ENCODE measurements around the gene NELFB.

GRCh38 chr9:137221506-137222111 is 33.5 kb upstream of the NELFB start:
- no peak for TF ChIP-seq KLF6 (CRISPR knock-in tag; IDR thresholded peaks at IDR 0.05; ENCODE audit: borderline replicate concordance)
- no peak for TF ChIP-seq RFX1 (IDR thresholded peaks at IDR 0.05)
- no peak for TF ChIP-seq SIRT6 (IDR thresholded peaks at IDR 0.05; ENCODE audit: low read depth, low read length)
- TF ChIP-seq, protein P1, sequence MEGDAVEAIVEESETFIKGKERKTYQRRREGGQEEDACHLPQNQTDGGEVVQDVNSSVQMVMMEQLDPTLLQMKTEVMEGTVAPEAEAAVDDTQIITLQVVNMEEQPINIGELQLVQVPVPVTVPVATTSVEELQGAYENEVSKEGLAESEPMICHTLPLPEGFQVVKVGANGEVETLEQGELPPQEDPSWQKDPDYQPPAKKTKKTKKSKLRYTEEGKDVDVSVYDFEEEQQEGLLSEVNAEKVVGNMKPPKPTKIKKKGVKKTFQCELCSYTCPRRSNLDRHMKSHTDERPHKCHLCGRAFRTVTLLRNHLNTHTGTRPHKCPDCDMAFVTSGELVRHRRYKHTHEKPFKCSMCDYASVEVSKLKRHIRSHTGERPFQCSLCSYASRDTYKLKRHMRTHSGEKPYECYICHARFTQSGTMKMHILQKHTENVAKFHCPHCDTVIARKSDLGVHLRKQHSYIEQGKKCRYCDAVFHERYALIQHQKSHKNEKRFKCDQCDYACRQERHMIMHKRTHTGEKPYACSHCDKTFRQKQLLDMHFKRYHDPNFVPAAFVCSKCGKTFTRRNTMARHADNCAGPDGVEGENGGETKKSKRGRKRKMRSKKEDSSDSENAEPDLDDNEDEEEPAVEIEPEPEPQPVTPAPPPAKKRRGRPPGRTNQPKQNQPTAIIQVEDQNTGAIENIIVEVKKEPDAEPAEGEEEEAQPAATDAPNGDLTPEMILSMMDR (IDR thresholded peaks at IDR 0.05 in 2 of 3, conservative IDR thresholded peaks at IDR 0.05 in 1 of 3; ENCODE audit: insufficient read depth in 2 of 3, low read depth in 1 of 3, low read length in 3 of 3), result no peak
- TF ChIP-seq, protein P2, sequence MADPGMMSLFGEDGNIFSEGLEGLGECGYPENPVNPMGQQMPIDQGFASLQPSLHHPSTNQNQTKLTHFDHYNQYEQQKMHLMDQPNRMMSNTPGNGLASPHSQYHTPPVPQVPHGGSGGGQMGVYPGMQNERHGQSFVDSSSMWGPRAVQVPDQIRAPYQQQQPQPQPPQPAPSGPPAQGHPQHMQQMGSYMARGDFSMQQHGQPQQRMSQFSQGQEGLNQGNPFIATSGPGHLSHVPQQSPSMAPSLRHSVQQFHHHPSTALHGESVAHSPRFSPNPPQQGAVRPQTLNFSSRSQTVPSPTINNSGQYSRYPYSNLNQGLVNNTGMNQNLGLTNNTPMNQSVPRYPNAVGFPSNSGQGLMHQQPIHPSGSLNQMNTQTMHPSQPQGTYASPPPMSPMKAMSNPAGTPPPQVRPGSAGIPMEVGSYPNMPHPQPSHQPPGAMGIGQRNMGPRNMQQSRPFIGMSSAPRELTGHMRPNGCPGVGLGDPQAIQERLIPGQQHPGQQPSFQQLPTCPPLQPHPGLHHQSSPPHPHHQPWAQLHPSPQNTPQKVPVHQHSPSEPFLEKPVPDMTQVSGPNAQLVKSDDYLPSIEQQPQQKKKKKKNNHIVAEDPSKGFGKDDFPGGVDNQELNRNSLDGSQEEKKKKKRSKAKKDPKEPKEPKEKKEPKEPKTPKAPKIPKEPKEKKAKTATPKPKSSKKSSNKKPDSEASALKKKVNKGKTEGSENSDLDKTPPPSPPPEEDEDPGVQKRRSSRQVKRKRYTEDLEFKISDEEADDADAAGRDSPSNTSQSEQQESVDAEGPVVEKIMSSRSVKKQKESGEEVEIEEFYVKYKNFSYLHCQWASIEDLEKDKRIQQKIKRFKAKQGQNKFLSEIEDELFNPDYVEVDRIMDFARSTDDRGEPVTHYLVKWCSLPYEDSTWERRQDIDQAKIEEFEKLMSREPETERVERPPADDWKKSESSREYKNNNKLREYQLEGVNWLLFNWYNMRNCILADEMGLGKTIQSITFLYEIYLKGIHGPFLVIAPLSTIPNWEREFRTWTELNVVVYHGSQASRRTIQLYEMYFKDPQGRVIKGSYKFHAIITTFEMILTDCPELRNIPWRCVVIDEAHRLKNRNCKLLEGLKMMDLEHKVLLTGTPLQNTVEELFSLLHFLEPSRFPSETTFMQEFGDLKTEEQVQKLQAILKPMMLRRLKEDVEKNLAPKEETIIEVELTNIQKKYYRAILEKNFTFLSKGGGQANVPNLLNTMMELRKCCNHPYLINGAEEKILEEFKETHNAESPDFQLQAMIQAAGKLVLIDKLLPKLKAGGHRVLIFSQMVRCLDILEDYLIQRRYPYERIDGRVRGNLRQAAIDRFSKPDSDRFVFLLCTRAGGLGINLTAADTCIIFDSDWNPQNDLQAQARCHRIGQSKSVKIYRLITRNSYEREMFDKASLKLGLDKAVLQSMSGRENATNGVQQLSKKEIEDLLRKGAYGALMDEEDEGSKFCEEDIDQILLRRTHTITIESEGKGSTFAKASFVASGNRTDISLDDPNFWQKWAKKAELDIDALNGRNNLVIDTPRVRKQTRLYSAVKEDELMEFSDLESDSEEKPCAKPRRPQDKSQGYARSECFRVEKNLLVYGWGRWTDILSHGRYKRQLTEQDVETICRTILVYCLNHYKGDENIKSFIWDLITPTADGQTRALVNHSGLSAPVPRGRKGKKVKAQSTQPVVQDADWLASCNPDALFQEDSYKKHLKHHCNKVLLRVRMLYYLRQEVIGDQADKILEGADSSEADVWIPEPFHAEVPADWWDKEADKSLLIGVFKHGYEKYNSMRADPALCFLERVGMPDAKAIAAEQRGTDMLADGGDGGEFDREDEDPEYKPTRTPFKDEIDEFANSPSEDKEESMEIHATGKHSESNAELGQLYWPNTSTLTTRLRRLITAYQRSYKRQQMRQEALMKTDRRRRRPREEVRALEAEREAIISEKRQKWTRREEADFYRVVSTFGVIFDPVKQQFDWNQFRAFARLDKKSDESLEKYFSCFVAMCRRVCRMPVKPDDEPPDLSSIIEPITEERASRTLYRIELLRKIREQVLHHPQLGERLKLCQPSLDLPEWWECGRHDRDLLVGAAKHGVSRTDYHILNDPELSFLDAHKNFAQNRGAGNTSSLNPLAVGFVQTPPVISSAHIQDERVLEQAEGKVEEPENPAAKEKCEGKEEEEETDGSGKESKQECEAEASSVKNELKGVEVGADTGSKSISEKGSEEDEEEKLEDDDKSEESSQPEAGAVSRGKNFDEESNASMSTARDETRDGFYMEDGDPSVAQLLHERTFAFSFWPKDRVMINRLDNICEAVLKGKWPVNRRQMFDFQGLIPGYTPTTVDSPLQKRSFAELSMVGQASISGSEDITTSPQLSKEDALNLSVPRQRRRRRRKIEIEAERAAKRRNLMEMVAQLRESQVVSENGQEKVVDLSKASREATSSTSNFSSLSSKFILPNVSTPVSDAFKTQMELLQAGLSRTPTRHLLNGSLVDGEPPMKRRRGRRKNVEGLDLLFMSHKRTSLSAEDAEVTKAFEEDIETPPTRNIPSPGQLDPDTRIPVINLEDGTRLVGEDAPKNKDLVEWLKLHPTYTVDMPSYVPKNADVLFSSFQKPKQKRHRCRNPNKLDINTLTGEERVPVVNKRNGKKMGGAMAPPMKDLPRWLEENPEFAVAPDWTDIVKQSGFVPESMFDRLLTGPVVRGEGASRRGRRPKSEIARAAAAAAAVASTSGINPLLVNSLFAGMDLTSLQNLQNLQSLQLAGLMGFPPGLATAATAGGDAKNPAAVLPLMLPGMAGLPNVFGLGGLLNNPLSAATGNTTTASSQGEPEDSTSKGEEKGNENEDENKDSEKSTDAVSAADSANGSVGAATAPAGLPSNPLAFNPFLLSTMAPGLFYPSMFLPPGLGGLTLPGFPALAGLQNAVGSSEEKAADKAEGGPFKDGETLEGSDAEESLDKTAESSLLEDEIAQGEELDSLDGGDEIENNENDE (IDR thresholded peaks at IDR 0.05; ENCODE audit: low read depth, low read length), result no peak
- TF ChIP-seq ZSCAN29 (IDR thresholded peaks at IDR 0.05), result no peak
- no peak for TF ChIP-seq SMAD1 (IDR thresholded peaks at IDR 0.05; ENCODE audit: low read depth, low read length, partially characterized antibody)
- no peak for TF ChIP-seq ZNF444 (CRISPR knock-in tag; IDR thresholded peaks at IDR 0.05)
- TF ChIP-seq ZNF695 (CRISPR knock-in tag; IDR thresholded peaks at IDR 0.05), result no peak
- no peak for TF ChIP-seq HNRNPK (IDR thresholded peaks at IDR 0.05; ENCODE audit: low read depth, low read length, poor library complexity, severe bottlenecking)
- no peak for TF ChIP-seq SP2 (IDR thresholded peaks at IDR 0.05; ENCODE audit: extremely low read depth, low read depth, low read length, poor library complexity, severe bottlenecking)
